Stimulated activated naive CD4-positive, alpha-beta T cell (primary cell): Measurements from ENCODE around the gene NSL1.
"Not testable (repeated sequence)": the region's sequence is repeated elsewhere in the genome, so short reads cannot be mapped to it uniquely, and the experiment has no call there.

ENCODE experiments used
- DNase-seq, 6 experiments: peaks; one replicate each; lab custom pipeline; 2025; lab: John Stamatoyannopoulos, UW

Gene NSL1

DNA sequence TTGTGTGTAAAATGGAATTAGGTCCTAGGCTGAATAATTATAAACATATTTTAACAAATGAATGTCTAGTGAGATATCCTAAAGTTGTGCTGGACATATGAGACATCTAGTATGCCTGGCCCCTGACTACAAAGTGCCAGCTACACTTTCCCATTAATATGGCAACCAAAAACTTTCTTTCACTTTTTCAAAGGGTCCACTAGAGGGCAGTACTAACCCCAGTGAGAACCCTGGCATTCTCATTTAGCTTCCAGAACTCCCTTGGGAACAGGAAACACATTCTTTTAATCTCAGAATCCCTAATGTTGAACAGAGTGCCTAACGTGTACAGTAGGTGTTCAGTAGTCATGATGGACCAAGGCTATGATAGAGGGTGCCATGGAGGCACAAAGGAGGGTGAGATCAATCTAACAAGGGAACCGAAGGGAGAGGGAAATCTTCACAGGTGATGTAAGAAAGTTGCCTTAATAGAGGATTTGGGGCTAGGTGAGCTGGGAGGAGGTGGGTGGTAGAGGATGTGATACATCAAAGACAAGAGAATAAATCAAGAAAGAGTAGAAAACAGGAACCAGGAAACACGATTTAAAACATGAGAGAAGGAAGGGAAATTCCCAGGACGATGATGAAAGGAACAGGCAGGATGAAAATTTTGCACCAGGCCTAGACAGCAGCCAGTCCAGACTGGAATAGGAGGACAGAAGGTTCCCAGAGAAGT lies 41.6 kb downstream of the NSL1 start:
- DNase-seq = peak in 4 of 6 experiments; percentile 3 to 18 (median 12)

DNA sequence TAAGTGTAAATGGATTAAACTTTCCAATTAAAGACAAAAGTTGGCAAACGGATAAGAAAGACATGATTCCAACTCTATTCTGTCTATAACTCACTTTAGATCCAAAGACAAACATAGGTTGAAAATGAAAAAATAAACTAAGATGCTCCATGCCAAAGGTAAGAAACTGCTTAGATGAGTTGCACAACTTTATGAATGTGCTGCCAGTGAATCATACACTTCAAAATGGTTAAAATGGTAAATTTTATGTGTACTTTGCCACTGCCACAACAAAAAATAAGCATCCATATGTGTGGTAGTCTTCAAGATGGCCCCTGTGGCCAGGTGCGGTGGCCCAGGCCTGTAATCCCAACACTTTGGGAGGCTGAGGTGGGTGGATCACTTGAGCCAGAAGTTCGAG lies 45.0 kb downstream of the NSL1 start:
- DNase-seq = no peak

DNA sequence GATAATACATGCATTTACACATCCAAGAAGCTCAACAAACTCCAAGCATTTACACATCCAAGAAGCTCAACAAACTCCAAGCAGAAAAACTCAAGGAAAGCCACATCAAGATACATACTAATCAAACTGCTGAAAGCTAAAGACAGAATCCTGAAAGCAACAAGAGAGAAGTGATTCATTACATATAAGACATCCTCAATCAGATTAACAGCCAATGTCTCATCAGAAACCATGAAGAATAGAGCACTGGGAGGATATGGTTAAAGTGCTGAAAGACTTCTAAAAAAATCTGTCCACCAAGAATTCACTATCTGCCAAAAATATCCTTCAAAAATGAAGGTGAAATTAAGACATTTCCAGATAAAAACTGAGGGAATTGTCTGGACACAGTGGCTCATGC lies 46.3 kb downstream of the NSL1 start:
- DNase-seq = no peak

DNA sequence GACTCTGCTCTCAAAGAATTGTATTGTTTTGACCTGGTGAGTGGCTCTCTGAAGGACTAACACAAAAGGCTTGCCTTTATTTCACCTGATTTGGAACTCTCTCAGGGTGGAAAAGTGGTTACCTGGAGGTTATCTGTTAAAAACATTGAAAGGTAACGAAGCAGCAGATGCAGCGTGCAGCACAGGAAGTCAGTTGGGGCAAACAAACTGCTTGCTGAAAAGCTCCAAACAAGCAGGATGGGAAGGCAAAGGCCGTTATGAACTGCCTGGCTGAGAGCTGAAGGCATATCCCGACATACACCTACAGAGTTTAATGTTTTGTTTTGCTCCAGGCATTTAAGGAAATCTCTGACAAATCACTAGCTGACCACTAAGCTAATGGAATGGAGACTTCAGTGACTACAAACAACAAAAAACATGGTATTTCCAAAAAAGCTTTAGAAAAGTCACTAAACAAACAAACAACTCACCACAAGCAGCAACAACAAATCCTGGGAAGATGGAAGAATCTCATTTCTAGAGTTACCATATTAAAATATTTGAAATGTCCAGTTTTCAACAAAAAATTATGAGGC lies 47.6 kb downstream of the NSL1 start:
- DNase-seq = peak in 2 of 6 experiments; percentile 41 to 52

DNA sequence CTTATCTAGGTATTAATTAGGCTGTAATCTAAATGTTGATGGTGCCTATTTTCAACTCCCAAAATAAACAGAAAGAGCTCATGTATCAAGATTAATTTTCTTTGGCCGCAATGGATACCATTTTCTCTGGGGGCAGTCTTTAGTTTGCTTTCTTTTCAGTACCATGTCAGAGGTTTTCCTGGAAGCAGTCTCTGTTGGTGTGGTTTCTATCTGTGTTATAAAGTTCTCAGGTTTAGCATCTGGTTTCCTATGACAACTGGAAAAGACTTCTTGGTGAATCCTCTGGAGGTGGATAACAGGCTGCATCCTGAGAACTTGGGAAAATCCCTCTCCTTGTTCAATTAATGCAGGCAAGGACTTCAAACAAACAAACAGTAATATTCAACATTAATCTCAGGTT lies 53.2 kb downstream of the NSL1 start:
- DNase-seq = peak in 1 of 6 experiments; percentile 5

DNA sequence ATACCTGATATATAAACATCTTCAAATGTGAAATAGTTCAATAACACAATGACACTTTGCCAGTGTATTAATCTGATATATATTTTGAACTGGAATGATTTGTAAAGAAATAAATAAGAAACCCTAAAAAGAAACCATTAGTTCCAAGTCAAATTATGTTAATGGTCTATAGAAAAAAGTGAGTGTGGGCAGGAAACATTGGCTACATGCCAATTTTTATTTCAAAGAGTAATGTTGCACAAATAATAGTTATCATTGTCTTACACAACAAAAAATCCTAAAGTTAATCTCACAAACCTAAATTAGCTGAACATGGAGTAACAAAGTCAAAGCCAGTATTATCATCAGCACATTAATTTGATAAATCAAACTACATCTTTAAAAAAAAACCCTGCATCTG lies 54.0 kb downstream of the NSL1 start:
- DNase-seq = no peak

DNA sequence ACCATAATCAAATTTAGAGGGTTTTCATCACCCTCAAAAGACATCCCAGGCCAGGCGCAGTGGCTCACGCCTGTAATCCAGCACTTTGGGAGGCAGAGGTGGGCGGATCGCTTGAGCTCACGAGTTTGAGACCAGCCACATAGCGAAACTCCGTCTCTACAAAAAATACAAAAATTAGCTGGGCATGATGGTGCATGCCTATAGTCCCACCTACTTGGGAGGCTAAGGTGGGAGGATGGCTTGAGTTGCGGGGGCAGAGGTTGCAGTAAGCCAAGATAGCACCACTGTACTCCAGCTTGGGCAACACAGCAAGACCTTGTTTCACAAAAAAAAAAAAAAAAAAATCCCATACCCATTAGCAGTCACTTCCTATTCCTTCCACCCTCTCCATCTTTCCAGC lies 58.5 kb downstream of the NSL1 start:
- DNase-seq = no peak

DNA sequence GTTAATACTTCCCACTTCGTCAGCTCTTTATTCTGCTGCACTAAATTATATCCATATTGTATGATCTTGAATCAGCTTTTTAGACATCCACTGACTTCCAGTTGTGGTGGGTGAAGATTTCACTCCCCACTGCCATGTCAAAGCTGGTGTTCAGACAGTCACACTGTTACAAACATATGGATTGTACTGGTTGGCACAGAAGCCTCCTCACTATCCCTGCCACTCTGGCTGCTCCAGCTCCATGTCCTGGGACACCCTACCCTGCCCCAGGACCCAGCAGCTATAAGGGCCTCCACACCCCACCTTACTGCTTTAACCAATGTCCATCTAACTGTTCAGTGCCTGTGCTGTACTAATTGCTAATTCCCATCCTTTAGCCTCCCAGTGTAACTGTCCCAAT lies 59.9 kb downstream of the NSL1 start:
- DNase-seq = no peak

DNA sequence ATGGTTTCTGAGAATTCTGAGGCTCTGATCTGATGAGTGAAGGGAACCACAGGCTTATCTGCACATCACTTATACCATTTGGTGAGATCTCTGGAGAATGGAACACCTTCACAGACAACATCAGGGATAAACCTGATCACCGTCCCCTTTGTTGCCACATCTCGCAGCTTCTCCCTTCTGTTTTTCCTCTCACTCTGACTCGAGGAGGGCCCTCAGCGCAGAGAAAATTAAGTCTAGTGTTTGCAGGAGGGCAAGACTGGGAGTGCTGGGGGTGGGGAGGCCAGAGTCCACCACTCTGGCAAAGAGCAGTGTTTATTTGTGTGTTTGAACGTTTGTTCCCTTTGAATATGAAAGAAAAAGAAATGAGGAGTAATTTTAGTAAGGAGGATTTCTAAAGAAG lies 63.0 kb downstream of the NSL1 start:
- no peak for DNase-seq

DNA sequence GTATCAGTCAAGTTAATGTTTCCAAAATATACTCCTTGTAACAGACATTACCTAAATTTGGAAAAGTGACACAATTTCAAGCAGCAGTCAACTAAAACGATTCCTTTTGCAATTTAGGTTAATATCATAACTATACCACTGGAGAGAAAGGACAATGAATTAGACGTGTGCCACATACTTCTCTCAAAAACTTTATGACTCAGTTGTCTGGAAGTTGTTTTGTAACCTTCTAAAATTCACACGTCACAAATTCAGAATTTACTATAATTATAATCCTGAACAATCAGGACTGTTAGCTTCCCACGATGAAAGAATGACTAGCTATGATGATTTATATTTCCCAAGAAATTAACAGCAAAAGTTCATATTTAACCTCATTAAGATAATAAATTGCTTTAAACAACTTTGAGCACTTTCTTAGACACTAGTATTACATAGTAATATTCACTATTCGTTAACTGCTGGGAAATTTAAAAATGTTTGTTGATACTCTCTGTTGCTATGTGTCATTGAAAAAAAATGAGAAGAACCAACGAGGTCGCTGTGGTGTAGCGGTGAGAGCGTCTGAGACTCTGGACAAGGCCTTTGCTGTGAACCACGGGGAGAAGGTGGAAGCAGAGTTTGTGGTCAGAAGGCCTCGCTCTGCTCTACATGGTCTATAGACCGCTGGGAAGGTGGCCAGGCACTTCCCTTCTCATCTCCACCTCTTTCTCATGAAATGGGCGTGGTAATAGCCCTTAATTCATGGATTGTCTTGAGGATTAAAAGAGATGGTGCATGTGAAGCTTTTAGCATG lies 64.0 kb downstream of the NSL1 start:
- DNase-seq = no peak

DNA sequence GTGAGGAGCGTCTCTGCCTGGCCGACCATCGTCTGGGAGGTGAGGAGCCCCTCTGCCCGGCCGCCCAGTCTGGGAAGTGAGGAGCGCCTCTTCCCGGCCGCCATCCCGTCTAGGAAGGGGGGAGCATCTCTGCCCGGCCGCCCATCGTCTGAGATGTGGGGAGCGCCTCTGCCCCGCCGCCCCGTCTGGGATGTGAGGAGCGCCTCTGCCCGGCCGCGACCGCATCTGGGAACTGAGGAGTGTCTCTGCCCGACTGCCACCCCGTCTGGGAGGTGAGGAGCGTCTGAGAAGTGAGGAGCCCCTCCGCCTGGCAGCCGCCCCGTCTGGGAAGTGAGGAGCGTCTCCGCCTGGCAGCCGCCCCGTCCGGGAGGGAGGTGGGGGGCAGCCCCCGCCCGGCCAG lies 66.9 kb downstream of the NSL1 start:
- DNase-seq = not testable (repeated sequence)

DNA sequence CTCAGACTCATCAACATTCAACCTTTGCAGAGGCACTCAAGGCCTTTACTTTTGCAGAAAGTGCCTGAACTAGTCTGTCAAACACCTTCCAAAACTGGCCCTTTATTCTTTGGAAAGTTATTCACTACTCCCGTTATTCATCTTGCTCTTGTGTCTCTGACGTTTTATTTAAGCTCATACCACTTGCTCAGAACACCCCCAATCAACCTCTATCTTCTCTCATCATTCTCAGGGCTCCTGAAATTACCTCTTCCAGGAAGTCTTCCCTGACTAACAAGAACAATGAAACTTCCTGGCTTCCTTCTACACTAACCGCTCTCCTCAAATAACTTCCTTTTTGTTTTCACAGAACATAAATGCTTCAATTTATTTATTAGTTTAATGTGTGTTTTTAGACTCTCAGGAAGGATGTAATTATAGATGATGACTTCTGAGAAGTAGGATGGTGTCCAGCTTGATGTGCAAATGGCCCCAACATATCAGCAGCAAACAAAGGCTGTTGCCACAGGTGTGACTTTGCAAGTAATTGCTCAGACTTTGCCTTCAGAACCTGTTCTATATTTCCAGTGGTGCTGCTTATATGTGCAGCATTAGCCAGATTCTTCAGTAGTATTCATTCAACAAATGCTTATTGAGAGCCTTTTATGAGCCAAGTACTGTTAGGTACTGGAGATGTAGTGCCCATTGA lies 69.2 kb downstream of the NSL1 start:
- DNase-seq = no peak

DNA sequence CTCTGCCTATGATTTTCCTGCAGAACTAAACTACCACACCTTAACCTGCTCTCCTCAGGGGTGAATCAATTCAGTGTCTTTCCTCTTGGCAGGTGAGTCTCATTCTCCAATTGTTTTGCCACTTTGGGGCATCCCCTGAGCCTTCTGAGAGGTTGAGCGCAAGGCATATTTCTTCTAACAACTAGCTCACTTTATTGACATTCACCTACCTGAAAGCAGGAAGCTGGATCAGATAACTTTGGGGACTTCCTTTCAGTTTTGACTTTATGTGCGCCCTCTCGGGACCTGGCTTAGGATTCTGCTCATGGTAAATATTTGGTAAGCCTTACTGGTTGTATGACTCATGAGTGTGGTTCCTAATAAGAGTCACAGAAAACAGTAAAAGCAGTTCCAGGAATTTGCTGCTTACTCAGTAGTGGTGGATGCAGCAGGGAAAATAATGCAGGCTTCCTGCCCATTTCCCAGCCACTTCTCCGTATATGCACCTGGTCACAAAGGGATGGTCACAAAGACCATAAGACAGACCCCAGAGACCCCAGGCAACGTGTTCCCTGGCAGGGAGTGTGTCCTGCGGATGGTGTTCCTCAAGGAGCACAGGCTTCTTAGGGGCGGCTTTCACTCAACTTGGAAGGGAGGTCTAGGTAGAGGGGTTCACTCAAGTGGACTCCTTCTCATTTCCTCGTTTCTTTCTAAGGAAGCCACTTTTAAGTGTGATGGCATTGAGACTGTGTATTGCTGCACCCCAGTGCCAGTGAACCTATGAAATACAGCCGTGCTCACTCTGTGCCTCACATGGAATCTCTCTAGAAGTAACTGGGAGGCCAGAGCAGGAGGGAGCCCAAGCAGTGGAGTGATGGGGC lies 70.0 kb downstream of the NSL1 start:
- no peak for DNase-seq

DNA sequence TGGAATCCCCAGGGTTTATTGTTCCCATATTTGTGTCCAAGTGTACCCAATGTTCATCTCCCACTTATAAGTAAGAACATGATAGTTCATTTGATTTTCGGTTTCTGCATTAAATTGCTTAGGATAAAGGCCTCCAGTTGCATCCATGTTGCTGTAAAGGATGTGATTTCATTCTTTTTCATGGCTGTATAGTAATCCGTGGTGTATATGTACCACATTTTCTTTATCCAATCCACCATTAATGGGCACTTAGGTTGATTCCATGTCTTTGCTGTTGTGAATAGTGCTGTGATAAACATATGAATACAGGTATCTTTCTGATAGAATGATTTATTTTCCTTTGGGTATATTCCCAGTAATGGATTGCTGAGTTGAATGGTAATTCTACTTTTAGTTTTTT lies 71.9 kb downstream of the NSL1 start:
- DNase-seq = no peak

DNA sequence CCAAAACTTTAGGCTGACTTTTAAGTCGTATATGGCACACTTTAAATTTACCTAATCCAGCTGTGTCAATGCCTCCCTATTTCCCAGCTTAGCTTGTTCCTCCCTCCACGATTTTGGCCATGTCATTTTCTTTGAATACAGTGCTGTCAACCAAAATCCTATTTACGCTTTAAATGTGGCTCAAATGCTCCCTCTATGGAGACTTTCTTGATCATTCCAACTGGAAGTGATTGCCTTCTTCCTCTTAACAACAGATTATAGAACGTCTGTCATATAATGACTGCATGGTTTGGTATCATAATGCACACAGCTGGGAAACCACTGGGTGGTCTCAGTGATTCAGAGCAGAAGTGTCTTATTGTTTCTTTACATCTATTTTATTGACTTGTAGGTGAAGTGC lies 73.1 kb downstream of the NSL1 start:
- no peak for DNase-seq

DNA sequence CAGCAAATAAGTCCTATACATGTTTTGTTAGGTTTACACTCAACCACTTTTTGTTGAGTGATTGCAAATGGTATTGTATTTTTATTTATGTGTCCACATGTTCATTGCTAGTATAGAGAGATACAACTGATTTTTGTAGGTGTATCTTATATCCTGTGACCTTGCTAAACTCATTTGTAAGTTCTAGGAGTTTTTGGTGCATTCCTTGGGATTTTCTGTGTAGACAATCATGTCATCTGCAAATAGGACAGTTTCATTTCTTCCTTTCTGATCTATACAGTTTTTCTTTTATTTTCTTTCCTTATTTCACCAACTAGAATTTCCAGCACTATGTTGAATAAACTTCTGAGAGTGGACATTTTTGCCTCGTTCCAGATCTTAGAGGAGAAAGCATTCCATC lies 75.4 kb downstream of the NSL1 start:
- no peak for DNase-seq

DNA sequence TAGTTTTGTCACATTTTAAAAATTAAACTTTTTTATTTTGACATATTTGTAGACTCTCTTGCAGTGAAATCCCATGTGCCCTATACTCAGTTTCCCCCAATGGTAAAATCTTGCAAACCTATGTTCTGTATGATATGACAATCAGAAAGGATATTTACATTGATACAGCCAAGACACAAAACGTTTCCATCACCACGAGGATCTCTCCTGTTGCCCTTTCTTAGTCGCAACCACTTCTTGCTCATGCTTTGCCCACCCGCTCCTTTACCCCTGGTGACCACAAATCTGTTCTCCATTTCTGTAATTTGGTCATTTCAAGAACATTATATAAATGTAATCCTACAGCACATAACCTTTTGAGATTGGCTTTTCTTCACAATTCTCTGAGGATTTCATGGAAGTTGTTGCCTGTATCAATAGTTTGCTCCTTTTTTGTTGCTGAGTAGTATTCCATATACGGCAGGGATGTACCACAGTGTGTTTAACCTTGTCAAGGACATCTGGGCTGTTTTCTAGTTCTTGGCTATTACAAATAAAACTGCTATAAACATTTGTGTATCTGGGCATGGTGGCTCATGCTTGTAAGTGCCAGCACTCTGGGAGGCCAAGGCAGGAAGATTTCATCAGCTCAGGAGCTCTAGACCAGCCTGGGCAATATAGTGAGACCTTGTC lies 78.0 kb downstream of the NSL1 start:
- no peak for DNase-seq

DNA sequence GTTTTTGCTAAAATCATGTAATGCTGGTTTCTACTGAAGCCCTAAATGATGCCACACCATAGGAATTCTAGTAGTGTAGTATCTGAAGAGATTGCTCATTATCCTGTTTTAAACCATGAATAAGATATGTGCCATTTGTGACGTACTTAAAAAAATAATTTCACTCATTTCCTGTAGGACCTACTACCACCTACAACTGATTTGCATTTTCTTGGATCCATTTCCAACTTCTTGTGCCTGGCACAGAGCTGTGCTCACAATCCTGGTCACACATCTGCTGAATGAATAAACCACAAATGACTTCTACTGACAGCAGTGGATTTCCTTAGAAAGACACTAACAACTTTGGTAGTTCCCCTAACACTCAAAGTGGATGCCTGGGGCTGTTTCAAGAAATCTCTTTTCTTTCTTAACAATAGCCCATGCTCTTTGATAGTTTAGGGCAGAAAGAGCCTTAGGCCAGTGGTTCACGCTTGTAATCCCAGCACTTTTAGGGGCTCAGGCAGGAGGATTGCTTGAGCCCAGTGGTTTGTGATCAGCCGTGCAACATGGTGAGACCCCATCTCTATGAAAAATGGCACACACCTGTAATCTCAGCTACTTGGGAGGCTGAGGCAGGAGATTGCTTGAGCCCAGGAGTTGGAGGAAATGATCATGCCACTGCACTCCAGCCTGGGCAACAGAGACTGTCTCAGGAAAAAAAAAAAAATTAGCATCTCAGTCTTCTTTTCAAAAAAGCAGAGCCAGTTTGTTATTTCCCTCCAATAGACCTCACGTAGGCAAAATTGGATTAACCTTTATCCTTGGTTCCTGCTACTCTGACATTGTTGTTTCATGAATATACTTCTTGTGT lies 78.9 kb downstream of the NSL1 start:
- DNase-seq = no peak

DNA sequence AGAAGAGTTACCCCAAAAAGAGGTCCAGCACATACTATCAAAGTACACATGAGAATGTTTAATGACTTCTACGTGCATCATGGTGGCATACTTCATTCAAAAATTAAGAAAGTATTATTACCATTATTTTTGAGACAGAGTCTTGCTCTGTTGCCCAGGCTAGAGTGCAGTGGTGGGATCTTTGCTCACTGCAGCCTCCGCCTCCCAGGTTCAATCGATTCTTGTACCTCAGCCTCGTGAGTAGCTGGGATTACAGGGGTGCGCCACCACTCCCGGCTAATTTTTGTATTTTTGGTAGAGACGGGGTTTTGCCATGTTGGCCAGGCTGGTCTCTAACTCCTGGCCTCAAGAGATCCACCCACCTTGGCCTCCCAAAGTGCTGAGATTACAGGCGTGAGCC lies 79.6 kb downstream of the NSL1 start:
- DNase-seq = not testable (repeated sequence)

DNA sequence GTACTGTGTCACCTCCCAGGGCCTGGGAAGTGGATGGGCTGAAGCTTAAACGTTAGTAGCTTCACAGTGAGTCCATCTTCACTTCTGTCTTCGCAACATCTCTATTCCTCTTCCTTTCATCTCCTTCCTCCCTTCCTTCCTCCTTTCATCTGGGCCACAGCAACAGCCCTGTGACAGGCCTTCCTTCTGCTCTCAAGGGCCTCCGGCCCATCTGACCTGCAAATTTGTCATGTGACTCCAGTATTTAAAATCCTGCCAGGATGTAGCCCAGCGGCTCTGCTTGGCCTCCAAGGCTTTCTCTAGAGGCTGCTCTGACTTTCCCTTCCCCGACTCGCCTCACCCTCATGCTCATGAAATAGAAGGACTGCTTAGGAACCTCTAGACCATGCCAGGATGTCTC lies 81.0 kb downstream of the NSL1 start:
- DNase-seq = no peak
